ENCODE measurements around the gene TBP.
"Not testable (repeated sequence)": the region's sequence is repeated elsewhere in the genome, so short reads cannot be mapped to it uniquely, and the experiment has no call there.

The TBP gene

DNA sequence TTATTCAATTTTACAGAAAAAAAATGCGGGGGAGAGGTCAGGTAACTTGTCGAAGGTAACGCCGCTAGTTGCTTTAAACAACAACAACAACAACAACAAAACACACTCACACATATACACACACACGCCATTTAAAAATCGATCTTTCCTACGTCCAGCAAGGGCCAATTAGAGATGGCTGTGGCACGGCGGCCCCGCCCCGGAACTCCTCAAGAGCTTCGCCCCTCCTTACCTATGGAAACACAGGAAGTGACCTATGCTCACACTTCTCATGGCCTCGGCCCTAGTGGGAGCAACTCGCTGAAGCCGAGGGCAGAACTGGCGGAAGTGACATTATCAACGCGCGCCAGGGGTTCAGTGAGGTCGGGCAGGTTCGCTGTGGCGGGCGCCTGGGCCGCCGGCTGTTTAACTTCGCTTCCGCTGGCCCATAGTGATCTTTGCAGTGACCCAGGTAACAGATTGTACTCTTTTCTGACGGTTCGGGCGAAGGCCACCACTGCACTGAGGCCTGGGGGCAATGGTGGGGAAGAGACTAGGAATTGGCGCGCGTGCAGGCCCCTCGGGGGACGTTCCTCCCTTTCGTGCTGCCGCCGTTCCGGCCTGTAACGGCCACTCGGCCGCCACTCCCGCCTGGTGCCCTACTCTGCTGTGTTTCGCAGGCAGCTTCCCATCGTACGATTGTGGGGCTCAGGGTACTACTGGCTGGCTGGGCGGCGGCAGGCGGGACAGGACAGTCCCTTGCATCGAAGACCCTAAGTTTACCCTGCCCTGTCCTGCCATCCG lies at the start of gene TBP:
TBP (plus strand) TSS at position 357 of the 783 bp plus-strand sequence. CDS start 2,661 bp downstream, outside the sequence.
- peak; percentile 93 for DNase-seq

DNA sequence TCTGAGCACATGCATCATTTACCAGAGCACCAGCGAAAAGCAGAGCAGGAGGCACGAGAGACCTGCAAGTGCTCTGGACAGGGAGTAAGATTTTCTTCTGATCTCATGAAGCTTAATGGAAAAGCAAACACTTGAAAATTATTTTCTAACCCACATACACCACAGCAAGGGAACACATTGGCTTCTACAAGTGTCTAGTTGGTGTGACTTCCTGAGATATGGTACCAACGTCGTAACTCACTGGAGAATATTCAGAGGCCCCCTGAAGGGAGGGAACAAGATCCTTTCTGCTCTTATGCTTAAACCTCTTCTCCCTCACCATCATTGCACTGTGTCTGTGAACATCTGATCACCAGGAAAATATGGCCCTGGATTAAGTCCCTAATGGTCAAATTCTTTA lies 49.7 kb upstream of the TBP start:
- DNase-seq = no peak

DNA sequence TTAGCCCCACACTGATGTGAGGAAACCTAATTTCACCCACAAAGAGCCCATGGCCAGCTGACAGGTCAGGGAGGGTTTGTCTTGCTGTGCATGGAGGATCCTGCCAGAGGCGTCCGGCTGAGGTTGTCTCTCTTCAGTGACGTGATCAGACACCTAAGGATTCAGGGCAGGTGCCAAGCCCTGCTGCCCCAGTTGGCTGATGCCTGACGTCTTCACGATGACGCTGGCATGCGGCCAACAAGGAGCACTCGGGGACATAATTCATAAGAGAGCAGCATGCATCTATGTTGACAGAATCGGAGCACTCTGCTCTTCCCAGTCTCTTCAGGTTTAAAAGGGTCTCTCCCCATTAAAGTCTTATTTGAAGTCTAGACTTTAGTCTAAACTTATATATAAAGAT lies 48.9 kb upstream of the TBP start:
- DNase-seq = no peak

DNA sequence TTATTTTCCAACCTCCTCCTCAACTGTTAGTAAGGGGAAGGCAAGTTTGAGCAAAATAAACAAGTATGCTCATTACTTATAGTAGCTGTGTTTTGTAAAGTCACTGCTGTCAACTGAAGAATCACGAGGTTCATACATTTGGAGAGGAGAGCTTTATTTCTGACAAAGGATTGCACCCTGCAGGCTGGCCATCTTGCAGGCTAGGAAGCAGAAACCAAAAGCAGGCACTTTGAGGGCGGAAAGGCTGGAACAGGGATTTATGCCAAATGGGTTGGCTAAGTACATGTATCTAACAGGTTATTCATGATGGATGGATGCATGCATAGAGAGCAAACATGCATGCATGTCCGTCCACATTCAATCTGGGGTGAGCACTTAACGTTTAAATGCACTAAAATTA lies 47.7 kb upstream of the TBP start:
- DNase-seq = no peak

DNA sequence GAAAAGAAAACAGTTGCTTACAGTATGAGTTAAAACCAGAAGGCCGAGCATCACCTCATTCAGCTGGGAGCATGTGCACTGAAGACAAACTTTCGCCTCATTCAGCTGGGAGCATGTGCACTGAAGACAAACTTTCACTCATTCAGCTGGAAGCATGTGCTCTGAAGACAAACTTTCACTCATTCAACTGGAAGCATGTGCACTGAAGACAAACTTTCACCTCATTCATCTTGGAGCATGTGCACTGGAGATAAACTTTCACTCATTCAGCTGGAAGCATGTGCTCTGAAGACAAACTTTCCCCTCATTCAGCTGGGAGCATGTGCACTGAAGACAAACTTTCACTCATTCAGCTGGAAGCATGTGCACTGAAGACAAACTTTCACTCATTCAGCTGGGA lies 46.4 kb upstream of the TBP start:
- DNase-seq = not testable (repeated sequence)

DNA sequence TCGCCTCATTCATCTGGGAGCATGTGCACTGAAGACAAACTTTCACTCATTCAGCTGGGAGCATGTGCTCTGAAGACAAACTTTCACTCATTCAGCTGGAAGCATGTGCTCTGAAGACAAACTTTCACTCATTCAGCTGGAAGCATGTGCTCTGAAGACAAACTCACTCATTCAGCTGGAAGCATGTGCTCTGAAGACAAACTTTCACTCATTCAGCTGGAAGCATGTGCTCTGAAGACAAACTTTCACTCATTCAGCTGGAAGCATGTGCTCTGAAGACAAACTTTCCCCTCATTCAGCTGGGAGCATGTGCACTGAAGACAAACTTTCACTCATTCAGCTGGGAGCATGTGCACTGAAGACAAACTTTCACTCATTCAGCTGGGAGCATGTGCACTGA lies 45.9 kb upstream of the TBP start:
- DNase-seq = not testable (repeated sequence)

DNA sequence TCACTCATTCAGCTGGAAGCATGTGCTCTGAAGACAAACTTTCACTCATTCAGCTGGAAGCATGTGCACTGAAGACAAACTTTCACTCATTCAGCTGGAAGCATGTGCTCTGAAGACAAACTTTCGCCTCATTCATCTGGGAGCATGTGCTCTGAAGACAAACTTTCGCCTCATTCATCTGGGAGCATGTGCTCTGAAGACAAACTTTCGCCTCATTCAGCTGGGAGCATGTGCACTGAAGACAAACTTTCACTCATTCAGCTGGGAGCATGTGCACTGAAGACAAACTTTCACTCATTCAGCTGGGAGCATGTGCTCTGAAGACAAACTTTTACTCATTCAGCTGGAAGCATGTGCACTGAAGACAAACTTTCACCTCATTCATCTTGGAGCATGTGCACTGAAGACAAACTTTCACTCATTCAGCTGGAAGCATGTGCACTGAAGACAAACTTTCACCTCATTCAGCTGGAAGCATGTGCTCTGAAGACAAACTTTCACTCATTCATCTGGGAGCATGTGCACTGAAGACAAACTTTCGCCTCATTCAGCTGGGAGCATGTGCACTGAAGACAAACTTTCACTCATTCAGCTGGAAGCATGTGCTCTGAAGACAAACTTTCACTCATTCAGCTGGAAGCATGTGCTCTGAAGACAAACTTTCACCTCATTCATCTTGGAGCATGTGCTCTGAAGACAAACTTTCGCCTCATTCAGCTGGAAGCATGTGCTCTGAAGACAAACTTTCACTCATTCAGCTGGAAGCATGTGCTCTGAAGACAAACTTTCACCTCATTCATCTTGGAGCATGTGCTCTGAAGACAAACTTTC lies 45.1 kb upstream of the TBP start:
- DNase-seq = not testable (repeated sequence)

DNA sequence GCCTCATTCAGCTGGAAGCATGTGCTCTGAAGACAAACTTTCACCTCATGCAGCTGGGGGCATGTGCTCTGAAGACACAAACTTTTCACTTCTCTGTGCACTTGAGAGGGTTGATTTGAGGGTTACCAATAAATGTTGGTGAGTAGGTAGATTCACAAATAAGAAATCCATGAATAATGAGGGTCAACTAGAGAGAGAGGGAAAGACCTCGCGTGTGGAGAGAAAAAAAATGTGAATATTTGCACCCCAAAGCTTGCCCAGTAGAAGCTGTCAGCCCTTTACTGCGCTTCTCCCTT lies 44.5 kb upstream of the TBP start:
- DNase-seq = no peak

DNA sequence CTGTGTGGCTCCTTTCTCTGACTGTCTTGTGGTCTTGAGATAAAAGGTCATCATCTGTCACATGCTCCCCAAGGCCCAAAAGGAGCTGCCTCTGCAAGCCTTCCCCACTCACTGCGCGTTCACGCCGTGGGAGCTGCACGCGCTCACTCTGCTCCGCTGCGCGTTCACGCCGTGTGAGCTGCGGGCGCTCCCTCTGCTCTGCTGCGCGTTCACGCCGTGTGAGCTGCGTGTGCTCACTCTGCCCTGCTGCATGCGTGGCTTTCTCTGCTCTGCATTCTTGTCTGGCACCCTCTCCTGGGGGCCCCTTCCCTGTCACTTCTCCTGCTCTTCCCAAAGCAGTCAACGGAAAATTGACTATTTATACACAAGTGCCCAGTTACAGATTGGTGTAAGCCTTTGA lies 43.5 kb upstream of the TBP start:
- DNase-seq = no peak

DNA sequence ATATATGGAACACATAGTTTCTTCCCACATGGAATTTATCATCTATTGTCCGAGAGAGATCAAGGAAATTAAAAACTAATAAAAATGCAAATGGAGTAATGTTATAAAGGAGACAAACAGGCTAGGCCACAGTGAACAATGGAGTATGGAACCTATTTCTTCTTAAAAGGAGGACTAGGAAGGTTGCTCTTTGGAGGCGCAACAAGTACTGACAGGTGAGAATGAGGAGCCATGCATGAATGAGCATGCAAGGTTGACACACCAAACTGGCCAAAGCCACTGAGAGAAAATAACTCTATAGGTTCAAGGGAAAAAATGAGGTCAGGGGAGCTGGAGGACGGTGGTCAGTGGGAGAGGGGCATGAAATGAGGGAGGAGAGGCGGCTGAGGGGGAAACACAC lies 41.9 kb upstream of the TBP start:
- DNase-seq = no peak

DNA sequence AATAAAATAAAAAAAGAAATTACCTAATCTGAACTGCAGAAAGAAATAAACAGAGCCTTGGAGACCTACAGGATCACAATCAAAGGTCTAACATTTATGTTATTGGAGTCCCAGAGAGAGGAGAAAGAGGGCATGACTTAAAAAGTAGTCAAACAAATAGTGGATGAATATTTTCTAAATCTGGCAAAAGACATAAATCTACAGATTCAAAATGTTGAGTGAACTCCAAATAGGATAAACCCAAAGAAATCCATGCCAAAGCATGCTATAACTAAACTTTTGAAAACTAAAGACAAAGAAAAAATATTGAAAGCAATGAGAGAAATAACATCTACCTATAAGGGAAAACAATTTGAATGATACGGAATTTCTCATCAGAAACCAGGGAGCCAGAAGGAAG lies 39.3 kb upstream of the TBP start:
- no peak for DNase-seq

DNA sequence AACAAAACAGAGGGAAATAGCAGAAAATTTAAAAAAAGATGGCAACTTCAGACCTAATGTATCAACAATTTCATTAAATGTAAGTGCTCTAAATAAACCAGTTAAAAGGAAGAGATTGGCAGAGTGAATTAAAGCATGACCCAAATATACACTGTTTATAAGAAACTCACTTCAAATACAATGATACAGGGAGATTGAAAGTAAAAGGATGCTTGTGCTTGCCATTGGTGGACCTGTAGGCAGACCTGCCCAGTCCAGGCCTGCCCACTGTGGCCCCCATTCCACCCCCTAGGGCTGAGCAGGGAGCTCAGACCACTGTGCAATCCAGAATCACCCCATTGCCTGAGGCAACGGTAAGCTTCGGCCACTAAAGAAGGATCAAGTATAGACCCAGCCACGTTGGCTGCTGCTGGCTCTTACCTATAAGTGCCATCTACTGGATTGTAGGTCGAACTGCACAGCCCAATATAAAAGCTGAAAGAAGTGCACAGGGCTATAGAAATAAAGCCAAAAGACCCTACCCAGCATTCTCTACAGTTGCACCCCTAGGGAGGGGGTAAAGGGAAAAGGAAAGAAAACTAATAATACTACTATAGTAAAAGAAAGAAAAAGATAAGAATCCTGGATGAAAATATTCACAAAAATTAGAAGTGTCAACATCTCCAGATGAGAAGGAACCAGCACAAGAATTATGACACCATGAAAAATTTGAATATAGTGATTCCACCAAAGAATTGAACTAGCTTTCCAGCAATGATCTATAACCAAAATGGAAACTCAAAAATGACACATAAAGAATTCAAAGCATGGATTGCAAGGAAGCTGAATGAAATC lies 37.2 kb upstream of the TBP start:
- DNase-seq = no peak

DNA sequence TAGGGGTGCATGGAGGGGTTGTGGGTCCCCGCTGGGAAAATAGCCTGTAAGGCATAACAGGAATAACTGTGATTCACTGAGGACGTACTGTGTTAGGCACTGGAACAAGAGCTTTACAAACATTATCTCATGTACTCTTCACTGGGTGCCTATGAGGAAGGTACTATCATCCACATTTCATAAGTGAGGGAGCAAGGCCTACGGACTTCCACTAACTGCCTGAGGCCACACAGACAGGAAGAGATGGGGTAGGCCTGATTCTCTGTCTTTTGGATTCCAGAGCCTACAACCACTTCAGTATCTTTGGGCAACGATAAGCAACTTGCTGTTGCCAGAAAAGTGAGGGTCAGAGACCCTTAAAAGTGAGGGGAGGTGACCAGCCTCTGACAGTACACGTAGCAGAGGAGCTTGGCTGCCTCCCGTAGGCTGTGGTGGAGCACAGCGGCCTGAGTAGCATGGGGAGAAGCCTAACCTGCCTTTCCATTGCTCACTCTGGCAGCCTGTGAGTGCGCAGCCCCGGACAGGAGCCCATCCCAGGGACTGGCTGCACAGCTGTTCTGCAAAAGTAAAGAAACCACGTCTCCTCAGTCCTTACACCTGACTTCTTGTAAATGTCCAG lies 31.5 kb upstream of the TBP start:
- no peak for DNase-seq

DNA sequence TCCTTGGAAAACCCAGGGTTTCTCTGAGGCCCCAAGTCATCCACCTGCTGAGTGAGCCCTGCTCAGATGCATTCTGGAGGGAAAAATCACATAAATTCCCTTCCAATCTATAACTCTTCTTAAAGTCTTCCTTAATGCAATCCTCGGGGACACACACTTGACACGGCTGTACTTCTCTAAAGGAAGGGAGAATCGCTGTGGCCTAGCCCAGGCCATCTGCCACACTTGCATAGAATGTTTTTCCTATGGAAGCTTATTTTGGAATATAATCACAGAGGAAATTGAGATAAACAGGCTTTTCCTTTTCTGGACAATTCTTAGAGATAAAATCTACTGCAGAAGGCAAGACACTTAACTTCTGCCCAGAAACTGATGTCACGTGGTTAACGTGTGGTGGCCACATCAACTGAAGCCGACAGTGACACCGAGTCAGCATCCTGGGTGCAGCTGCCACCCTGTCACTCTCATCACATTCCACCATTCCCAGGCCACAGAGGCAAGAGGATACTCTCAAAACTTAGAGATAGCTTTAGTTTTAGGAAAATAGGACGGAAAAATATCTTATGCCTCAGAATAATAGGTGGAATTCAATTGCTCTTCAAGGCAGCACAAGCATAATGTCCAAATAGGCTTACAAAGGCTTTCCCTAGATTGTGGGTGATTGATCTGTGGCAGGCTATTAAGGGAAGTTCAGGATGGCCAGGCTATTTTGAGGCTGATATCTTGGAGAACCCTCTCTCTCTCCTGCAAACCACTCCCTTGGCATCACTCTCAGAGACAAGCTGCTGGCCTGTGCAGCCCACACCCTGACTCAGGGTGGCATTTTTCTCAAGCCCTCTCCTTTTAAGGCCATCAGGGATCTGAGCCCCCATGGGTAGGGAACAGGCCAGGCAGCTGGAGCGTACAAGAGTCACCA lies 30.7 kb upstream of the TBP start:
- DNase-seq = no peak

DNA sequence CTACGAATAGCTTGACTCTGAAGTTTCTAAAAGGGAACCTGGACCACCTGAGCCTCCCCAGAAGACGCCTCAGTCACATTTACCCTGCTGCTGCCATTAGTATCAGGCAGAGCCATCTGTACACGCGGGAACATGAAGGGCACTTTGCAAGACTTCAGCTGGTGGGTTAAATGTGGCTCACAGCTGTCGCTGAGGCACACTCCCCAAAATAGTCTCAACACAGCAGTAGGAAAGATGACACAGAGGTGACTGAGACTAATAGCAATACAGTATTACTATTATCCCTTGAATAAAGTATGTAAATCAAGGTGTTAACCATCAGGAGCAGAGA lies 30.0 kb upstream of the TBP start:
- no peak for DNase-seq

DNA sequence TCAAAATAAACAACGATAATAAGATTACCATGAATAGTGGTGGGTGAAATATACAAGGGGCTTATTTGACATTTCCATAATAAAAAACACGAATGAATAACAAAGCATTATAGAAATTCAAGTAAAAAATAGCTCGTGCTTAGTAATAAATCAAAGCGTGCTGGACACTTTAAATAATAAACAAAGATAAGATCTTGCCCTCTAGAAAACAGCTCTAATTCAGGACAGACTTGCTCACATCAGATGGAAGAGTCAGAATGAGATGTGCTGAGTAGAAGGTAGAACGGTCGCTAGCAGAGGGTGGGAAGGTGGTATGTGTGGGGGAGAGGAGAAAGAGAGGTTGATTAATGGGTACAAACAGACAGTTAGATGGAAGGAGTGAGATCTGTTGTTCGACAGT lies 28.4 kb upstream of the TBP start:
- DNase-seq = no peak

DNA sequence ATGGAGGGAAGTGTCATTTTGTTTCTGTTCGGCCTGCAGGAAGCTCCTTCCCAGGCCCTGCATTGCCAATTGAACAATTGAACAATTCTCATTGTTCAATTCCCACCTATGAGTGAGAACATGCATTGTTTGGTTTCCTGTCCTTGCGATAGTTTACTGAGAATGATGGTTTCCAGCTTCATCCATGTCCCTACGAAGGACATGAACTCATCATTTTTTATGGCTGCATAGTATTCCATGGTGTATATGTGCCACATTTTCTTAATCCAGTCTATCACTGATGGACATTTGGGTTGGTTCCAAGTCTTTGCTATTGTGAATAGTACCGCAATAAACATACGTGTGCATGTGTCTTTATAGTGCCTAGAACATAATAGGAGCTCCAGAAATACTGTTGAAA lies 26.2 kb upstream of the TBP start:
- not testable (repeated sequence) for DNase-seq

DNA sequence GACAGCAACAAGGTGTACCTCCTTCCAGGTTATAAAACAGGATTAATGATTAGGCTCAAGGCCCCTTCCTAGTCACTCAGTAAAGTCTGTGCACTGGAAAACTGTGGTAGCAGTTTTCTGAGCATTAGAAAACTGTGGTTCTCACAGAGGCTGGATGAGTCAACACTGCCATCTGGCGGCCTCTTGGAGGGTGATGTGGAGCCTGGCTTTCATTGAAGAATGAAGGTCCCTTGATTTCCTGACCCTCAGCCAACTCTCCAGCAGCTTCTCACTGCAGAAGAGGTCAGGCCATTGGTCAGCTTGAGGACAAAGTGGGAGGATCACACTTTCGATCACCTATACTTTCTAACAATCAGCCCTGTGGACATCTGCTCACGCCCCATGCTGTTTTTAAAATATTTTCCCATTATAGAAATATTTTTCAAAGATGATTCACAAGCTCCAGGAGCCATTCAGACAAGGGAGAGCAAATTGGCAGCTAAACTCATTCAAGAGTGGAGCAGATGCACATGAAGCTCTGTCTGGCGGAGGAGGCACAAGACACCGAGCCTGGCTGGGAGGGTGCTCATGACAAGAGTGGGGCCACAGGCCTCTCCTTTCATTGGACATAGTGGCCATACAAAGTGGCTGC lies 24.2 kb upstream of the TBP start:
- DNase-seq = peak; percentile 26

DNA sequence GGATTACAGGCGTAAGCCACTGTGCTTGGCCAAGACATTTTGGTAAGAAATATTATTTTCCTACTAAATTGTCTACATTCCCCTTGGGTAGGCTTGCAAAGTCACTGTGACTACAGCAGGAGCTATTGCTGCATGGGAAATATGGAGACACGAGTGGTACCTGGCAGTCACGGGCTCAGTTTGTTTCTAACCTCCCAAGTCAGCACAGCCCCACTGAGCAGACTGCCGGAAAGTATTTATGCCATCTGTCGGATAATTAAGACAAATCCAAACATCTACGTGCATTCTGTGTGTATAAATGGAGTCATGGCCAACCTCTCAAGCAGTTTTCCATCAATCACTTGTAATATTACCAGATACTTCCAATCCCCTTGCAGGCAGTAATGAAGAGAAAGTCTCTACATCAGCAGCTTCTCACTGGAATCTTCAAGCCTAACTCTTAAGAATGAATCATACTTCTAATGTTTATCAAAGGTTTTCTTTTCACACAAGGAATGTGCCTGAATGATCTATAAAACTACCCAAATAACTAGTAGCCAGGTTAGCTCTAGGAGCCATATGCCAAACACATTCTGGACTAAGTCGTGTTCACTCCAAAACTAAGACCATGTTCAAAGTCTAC lies 21.2 kb upstream of the TBP start:
- no peak for DNase-seq

DNA sequence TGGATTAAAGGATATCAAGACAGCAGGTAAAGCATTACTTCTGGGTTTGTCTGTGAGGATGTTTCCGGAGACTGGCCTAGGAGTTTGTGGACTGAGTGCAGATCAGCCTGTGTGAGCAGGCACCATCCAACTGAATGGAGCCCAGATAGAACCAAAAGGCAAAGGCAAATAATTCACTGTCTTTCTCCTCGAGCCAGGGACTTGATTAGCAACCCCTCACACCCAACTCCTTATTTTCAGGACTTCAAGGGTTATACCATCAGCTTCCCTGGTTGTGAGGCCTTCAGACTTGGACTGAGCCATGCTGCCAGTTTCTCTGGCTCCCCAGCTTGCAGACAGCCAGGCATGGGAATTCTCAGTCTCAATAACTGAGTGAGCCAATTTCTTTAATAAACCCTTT lies 20.4 kb upstream of the TBP start:
- no peak for DNase-seq

DNA sequence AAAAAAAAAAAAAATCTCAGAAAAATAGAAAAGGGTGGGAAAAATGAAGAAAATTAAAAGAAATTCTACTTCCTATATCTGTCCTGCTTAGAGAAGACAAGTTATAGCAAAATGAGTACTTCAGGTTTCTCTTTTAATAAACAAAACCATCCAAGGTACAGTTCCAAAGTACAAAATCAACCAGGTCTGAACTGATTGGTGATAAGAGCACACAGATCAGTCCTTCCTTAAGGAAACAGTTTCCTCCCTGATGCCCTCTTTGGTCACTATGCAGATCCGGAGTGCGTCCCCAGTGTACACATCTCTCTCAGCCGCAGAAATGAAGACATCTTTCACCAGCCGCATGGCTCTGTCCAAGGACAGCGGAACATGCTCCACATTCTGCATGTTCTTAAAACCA lies 19.2 kb upstream of the TBP start:
- DNase-seq = no peak
